C4-2B (cell line): Measurements from ENCODE around the gene GALNT1.

Source experiments
- ZFX ChIP-seq: fragments of 450-650 bp; IDR thresholded peaks from 2 replicates; pipeline ENCODE4 v1.6.1; 2017
- TF ChIP-seq, protein P1 (sequence below): fragments of 450-650 bp; conservative IDR thresholded peaks from 2 replicates; pipeline ENCODE4 v1.5.1; 2017; ENCODE audit warnings: mild to moderate bottlenecking

DNA sequence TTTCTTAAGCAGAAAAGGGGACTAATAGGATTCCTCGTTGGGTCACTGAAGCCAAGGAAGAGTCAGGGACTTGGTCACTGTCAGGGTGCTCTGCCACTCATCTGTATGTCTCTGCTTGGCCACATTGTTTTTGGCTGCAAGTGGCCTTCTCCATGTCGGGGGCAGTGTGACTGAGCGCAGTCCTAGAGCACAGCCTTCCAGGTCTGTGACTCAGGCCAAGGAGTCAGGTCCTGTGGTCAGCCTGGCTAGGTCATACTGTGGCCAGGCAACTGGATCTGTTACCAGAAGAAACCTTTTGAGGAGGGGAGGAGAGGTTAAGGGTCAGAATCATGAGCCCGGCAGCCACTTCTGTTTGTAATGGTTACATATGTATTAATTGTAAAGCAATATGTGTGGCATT, 61.3 kb downstream of the GALNT1 start:
- TF ChIP-seq, protein P1, sequence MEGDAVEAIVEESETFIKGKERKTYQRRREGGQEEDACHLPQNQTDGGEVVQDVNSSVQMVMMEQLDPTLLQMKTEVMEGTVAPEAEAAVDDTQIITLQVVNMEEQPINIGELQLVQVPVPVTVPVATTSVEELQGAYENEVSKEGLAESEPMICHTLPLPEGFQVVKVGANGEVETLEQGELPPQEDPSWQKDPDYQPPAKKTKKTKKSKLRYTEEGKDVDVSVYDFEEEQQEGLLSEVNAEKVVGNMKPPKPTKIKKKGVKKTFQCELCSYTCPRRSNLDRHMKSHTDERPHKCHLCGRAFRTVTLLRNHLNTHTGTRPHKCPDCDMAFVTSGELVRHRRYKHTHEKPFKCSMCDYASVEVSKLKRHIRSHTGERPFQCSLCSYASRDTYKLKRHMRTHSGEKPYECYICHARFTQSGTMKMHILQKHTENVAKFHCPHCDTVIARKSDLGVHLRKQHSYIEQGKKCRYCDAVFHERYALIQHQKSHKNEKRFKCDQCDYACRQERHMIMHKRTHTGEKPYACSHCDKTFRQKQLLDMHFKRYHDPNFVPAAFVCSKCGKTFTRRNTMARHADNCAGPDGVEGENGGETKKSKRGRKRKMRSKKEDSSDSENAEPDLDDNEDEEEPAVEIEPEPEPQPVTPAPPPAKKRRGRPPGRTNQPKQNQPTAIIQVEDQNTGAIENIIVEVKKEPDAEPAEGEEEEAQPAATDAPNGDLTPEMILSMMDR = no peak
- no peak for TF ChIP-seq ZFX
